GOT3 (cell line): Measurements from ENCODE around the gene OTUB2.

Experiments used
- DNase-seq: peaks from one replicate; lab custom pipeline; 2025; ENCODE audit warnings: mixed read lengths; lab: John Stamatoyannopoulos, UW

OTUB2 gene

DNA sequence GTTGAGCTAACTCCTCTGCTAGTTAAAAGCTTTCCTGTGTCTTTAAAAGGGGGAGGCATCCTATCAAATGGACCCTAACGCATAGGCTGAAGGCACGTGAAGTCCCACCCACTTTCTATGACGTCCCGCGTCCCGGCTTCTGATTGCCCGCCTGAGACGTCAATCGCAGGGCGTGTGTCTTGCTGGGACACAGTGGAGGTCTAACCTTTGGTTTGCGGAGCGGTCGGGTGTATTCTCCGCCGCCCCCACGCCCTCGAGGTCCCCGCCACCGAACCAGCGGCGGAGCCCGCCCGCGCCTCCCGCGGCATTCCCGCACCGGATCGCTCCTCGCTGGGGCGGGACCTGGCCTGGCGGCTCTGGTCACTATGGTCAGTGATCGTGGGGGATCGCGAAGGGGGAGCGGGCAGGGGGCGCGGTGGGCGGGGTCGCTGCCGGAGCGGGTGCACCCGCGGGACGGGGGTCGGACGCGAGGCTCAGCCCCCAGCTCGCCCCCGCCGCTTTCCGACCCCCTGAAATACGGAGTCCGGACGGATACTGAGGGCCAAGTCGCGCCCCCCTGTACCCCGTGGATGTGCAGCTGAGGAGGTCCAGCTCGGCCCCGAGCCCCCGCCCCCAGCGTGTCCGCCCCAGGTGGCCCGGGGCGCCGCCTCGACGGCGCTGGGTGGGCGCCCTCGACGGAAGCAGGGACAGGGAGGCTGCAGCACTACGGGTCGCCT lies at the start of gene OTUB2:
TSS of gene OTUB2 (plus strand) at position 168 of the 716 bp plus-strand sequence. CDS start at position 366, 198 bp downstream.
- DNase-seq: peak; percentile 73

DNA sequence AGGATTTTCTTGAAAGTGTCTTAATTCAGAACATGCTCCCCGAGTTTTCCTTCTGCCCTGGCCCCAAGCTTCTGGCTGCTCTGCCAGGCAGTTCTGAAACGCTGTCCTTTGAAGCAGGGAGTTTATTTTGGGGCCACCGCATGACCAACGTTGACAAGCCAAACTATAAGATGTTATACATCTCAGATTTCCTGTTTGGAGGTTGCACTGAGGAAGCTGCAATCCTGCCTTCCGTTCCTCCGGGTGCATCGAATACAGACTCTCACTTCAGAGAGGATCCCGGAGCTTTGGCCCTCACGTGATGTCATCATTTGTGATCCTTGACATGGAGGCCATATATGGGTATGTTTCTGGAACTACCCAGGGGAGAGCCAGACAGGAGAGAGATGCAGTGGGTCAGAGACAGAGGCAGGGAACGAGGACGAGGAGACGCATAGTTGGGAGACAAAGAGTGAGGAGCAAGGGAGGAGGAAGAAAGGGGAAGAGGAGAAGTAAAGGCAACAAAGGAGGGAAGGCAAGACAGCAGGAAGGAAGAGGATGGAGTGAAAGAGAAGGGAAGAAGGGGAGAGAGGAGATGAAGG lies 49.6 kb upstream of the OTUB2 start, which contains the start of gene ASB2:
TSS of gene ASB2 (minus strand) at position 94 of the 581 bp plus-strand sequence. CDS start 12,031 bp downstream, outside the sequence.
- no peak for DNase-seq

- no peak for DNase-seq
Measured at GRCh38 chr14:93977171-93977570, 49.0 kb upstream of the OTUB2 start.

DNA sequence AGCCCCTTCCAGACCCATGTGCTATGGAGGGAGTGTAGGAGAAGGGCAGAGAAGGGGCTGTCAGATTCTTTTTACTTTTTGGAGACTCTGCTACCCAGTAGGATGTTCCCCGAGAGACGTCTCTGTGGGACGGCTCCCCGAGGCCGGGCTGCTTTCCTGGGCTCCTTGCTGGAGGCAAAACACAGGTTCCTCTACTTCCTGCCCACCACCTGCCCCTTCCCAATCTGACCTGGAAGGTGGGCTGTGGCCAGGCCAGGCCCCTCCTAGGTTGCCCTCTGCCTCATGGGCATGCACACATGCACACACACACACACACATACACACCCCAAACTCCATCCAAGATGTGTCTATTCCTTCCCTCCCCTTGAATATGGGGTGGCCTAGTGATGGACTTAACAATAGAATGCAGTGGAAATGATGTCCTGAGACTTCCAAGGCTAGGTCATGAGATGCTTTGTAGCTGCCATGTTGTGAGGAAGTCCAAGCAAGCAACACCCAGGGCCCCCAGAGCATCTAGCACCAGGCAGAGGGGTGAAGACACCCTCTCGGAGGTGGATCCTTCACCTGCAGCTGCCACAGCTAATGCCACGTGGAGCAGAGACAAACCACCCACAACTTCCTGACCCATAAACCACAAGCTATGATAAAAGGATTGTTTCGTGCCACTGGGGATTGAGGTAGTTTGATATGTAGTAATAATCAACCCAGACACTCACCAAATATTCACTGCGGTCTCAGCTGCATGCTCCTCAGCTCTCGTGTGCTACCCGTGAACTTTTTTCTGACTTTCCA lies 48.2 kb upstream of the OTUB2 start:
- DNase-seq: no peak

- no peak for DNase-seq
Measured at GRCh38 chr14:93978735-93979134, 47.4 kb upstream of the OTUB2 start.

DNA sequence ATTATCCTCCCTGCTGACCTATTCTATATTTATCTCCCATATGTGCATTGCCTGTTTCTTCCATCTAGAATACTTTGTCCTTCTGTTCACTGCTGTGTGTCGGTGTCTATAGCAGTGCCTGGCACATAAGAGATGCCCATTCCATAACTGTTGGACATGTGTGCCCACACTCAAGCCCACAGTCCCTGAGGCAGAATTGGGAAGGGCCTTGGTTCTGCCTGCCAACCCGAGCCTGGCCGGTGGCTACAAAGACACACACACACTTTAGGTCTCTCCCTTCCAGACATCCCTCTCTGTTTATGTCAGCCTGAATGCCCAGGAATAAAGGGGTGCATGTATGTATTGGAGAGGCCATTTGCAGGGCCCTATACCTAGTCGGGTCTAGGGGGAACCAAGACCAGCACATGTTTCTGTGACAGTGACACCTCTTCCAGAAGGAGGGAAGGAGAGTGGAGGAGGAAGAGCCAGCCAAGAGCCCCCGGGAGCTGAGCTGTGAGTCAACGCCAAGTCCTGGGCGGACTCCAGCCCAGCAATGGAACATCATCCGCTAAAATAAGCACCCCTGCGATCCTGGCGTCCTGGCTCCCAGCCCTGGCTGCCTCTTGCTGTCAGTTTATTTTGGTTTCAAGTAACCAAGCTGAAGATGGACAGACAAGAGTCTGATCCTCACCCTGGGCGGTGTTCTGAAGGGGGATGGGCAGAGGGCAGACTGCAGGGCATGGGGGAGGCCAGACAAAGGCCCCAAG lies 45.5 kb upstream of the OTUB2 start:
- no peak for DNase-seq

DNA sequence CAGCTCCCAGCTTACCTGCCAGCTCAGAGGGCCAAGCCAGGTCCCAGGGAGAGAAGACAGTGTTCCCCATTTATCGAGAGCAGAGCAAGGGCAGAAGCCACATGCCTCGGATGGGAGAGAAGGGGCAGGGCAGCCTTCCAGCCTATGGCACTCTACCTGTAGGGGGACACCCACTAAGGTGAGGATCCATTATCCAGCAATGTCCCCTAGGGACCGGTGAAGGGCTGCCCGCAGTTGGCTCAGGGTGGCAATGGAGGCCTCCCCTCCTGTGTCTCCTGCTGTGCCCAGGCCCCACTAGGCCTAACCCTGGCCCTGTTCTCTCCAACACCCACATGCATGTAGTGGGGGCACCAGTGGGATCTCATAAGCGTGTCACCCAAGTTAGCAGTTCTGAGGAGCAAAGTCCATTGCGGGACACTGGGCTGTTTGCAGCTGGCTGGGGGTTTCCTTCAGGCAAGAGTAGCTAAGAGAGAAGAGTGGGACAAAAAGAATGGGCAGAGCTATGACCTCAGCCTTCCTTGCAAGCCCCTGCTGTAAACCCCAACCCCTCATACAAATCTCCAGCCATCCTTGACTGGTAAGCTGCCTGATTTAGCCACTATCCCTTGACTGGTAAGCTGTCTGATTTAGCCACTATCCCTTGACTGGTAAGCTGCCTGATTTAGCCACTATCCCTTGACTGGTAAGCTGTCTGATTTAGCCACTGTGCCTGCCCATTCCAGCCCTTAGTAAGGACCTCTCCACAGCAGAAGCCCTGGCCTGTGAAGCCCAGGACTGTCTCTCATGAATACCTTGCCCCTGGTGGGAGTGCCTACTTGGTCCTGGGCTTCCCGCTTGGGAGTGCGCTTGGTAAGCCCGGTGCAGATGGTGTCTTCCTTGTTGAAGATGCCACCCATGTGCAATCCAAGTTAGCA lies 44.6 kb upstream of the OTUB2 start:
- no peak for DNase-seq

GRCh38 chr14:93982230-93983007 lies 43.7 kb upstream of the OTUB2 start:
- no peak for DNase-seq

- no peak for DNase-seq
Measured at GRCh38 chr14:93984070-93984469, 42.1 kb upstream of the OTUB2 start.

GRCh38 chr14:93984987-93985410 lies 41.1 kb upstream of the OTUB2 start:
- no peak for DNase-seq

GRCh38 chr14:93986955-93987354 lies 39.2 kb upstream of the OTUB2 start:
- DNase-seq: no peak

- no peak for DNase-seq
Measured at GRCh38 chr14:93987376-93987775, 38.8 kb upstream of the OTUB2 start.

GRCh38 chr14:93987815-93988476 lies 38.2 kb upstream of the OTUB2 start:
- DNase-seq: no peak

- no peak for DNase-seq
Measured at GRCh38 chr14:93989939-93990338, 36.2 kb upstream of the OTUB2 start.

- no peak for DNase-seq
Measured at GRCh38 chr14:93991212-93991611, 34.9 kb upstream of the OTUB2 start.

GRCh38 chr14:93991649-93992048 lies 34.5 kb upstream of the OTUB2 start:
- DNase-seq: no peak

GRCh38 chr14:93993382-93993781 lies 32.8 kb upstream of the OTUB2 start:
- no peak for DNase-seq

DNA sequence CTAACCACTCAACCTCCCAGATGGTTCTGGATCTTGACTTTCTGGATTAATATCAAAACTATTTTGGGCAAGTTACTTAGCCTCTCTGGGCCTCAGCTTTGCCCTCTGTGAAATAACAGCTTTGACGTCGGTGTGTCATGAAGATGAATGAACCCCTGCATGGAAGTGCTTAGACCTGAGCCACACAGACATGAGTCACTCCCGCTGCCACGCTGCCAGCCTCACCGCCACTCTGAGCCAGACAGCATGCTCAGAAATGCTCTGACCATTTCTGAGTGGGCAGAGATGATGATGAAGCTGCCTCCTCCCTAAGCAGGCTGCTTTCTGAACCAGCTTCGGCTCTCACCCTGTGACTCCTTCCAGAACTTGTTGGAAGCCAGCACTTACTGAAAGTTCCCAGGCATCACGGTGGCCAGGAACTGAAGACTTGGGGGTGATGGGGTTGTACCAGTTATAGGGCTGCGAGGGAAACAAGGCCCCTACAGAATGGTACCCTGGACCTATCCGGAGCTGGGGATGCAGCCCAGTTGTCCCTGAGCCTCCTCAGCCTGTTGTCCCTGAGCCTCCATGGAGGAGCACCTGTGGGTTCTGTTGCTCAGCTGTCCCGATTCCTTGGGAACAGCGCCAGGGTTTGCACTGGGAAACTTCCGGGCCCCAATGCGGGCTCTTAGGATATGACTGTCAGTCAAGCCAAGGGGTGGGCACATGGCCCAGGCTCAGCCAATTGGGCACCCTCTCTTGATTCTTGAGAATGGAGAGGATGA lies 31.0 kb upstream of the OTUB2 start:
- peak; percentile 17 for DNase-seq

- DNase-seq: no peak
Measured at GRCh38 chr14:93996130-93996695, 29.9 kb upstream of the OTUB2 start.
